GM19324 (cell line): Measurements from ENCODE around the gene PSG5.
"Not testable (repeated sequence)": the region's sequence is repeated elsewhere in the genome, so short reads cannot be mapped to it uniquely, and the experiment has no call there.

ENCODE experiments used
- ATAC-seq: cut with Tn5 transposase; IDR thresholded peaks from one replicate; pipeline ENCODE4 v1.9.1; 2021; ENCODE audit warnings: mild to moderate bottlenecking, moderate library complexity; ENCODE audit not compliant: unreplicated experiment, low FRiP score

PSG5 gene

DNA sequence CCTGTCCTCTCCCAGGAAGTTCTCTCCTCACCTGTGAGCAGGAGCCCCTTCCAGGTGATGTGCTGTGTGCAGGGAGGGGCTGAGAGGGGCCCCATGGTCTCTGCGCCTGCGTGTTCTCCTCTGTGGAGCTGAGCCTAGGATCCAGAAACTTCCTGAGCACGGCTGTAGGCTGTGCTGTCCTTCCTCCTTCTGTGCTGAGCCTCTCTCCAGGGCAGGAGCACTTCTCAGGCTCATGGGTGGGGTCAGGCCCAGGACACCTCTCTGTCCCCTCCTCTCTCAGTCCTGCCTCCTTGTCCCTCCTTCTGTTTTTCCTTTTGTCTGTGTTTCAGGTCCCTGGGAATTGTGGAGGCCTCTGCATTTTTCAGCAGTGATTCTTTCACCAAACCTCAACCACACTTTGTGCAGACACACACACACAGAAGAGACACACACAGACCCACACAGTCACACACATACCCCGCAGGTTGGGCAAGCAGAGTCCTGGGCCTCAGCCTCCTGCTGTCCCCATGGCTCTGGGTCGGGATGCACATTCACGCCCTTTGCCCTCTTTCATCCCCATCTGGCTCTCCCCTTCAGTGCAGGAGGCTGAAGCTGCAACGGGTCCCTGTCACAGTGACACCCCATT, at the start of gene PSG5:
PSG5 (minus strand) TSS at position 226 of the 625 bp plus-strand sequence; CDS start at position 95, 131 bp downstream.
- ATAC-seq, result not testable (repeated sequence)

- not testable (repeated sequence) for ATAC-seq
These were observed 49.4 kb upstream of the PSG5 start for GRCh38 chr19:43235686-43236085.

DNA sequence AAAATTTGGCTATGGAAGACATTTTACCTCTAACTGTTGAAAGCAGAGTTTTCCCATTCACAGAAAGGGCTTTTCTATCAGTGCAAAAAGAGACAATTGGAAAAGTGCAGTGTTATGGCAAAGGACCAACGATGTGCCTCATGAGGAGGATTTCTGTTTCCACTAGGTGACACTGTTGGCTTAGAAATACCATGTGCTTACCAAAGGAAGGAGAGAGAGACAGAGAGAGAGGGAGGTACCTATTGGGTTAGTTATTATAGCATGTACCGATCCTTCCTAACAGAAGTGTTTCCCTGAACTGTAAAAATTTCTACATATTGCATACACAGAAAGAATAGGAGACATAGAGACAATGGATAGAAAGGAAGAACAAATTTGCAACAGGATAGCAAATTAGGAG, 43.0 kb upstream of the PSG5 start:
- no peak for ATAC-seq

GRCh38 chr19:43228730-43229129, 42.4 kb upstream of the PSG5 start:
- not testable (repeated sequence) for ATAC-seq

GRCh38 chr19:43226986-43227385, 40.6 kb upstream of the PSG5 start:
- ATAC-seq, result not testable (repeated sequence)

- ATAC-seq, result no peak
These were observed 38.5 kb upstream of the PSG5 start for GRCh38 chr19:43224855-43225253.

DNA sequence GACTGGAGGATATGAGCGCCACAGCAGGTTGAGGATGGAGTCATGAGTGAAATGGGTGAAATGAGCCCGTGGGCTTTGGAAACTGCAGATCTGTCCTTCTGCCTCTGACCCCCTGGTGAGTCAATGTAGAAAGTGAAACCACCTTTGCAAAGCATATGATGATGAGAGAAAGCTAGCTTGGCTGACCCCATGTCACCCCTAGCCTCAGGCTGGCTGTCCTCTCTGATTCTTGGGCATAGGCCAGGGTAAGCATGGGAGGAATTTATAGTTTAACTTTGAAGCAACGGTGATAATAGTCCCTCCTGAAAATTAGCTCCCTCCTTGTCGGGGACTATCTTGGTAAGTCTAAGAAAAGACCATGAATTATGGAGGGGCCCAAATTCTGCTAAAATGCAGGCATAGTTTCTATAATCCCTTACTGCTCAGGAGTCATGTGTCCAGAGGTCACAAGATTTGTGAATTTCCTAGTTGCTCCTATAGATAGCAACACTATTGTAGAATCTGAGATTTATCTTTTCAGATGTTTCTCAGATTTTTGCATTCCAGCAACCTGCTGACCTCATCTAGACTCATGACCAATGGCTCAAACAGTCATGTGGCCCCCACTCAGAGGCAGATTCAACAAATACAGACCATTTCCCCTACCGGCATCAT, 38.0 kb upstream of the PSG5 start:
- ATAC-seq, result not testable (repeated sequence)

DNA sequence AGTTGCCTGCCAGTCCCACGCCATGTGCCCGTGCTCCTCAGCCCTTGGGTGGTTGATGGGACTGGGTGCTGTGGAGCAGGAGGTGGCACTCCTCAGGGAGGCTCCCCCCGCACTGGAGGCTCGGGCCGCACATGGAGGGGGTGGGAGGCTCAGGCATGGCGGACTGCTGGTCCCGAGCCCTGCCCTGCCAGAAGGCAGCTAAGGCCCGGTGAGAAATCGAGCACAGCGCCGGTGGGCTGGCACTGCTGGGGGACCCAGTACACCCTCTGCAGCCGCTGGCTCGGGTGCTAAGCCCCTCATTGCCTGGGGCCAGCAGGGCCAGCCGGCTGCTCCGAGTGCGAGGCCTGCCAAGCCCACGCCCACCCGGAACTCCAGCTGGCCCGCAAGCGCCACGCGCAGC, 35.6 kb upstream of the PSG5 start:
- ATAC-seq, result not testable (repeated sequence)

DNA sequence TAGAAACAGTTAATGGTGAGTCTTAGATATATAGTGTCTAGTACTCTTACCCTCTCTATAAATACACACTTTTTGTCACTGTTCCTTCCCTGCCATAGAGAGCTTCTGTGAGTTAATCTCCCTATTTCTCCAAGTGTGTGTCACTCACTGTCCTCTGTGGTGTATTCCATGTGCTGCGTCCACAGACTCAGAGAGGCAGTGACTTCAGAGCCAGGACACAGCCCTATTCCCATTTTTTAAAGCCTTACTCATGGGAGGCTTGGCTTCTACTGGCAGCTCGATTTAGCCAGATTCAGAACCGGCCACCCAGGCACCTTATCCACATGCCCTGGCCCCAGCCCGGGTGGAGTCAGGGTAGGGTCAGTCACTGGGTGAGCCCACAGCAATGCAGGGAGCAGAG, 32.8 kb upstream of the PSG5 start:
- ATAC-seq, result not testable (repeated sequence)

DNA sequence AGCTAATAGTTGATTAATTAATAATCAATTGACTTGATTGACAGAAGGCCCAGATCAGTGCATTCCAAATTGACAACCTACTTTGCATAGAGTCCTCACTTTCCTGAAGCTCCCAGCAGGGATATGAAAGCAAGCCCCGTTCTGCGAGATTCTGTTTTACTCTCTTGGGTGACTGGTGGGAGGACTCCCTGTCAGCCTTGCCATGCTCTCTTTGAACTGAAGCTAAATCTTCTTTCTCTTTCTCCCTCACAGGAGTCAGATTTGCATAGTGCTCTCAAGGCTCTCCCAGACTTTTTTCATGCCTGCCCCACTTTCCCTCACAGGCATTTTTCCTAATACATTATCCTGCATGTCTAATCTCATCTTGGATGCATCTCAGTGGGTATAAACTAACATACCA, 29.5 kb upstream of the PSG5 start:
- not testable (repeated sequence) for ATAC-seq

GRCh38 chr19:43207991-43208390, 21.7 kb upstream of the PSG5 start:
- ATAC-seq, result no peak

GRCh38 chr19:43207174-43207573, 20.8 kb upstream of the PSG5 start:
- ATAC-seq, result not testable (repeated sequence)

- ATAC-seq, result not testable (repeated sequence)
These were observed 19.3 kb upstream of the PSG5 start, which contains the start of gene PSG4 for GRCh38 chr19:43205471-43206105. TSS of gene PSG4 (minus strand) at chr19:43205638. CDS start at chr19:43205536, 102 bp downstream.

GRCh38 chr19:43203611-43204010, 17.3 kb upstream of the PSG5 start:
- ATAC-seq, result not testable (repeated sequence)

GRCh38 chr19:43201891-43202290, 15.6 kb upstream of the PSG5 start:
- not testable (repeated sequence) for ATAC-seq

DNA sequence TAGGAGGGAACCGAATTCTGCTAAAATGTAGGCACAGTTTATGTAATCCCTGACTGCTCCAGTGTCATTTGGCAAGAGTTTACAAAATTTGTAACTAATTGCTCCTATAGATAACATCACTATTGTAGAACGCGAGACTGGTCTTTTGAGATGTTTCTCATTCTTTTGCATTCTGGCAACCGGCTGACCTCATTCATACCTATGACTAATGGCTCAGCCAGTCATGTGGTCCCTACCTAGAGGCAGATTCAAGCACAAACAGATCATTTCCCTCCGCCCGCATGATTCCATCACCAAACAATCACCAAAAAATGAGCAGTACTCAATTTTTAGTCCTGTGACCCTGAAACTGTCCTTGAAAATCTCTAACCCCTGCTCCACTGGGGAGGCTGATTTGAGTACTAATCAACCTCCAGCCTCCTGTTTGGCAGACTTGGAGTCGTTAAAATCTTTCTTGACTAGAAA, 15.0 kb upstream of the PSG5 start:
- ATAC-seq, result not testable (repeated sequence)

DNA sequence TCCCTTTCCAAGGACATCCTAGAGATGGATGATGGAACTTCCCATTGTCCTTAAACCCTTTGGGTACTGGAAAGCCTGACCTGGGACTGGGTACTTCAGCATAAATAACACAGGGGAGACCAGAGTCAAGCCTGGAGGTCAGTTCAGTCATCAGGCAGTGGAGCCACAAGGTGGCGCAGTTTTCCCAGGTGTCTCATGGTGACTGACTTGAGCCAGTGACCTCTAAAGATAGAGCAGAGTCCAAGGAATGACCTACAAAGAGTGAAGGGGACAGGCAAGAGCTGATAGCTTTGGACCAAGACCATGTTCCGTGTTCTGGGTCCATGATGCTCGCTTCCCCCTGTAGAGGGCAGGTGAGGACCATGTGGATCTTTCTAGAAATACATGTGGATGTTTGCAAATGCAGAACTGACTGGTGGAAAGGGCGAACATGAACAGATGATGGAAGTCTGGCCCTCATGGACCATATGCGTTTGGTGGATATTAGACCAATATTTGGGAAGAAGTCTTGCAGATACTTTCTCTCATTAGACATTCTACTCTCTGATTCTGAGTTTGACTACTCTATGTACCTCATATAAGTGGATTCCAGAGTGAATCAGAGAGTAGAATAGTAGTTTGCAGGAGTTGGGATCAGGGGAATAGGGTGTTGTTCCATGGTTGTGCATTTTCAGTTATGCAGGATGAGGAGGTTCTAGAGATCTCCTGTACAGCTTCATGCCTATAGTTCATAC, 12.5 kb upstream of the PSG5 start:
- not testable (repeated sequence) for ATAC-seq

DNA sequence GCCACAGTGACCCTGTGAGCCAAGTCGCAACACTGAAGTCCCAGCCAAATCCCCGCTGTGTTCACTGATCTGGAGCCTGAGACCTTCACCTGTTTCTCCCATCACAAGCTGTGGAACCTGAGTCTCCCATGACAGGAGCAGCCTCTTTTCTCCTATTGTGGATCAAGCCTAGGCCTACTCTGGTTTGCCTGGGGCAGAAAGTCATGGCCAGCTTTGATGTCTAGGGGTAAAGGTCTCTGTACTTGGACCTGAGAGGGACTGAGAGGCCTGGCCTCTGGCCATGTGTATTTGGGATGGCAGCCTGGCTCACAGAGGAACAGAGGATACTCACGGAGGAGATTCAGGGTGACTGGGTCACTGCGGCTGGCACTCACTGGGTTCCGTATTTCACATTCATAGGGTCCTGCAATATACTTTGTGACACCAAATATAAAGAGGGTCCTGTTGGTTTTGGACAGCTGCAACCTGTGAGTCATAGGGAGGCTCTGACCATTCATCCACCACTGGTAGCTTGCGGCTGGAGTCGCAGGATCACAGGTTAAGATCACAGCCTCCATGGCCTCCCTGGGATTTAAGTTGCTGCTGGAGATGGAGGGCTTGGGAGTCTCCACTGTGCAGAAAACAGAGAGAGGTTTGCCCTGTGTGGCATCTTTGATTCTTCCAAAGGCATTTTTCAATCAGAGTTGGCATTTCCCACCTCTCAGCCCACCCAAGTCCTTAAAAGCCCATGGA, 11.5 kb upstream of the PSG5 start:
- not testable (repeated sequence) for ATAC-seq

GRCh38 chr19:43194397-43194796, 8.1 kb upstream of the PSG5 start:
- ATAC-seq, result not testable (repeated sequence)
